Pancreas (tissue), 10 donors: Measurements from ENCODE around the gene ALDOC. TPM values are rescaled to one million over a fixed set of nuclear protein-coding genes. Genes with fewer than 3 reads are reported as not detected.
A peak's percentile ranks its signal among the peaks of the same experiment; 100 is the strongest.

Source experiments
- ATAC-seq, 4 donors: fragments of 200-7000 bp; cut with Tn5 transposase; one replicate each; pipeline versions ENCODE4 v1.8.0 to v1.9.1; 2020; ENCODE audit warnings: mild to moderate bottlenecking in 4 of 4, moderate library complexity in 4 of 4
- DNase-seq, 6 donors: peaks; one replicate each; pipeline ENCODE4 v3.0.0-alpha.2; 2020
- FAIRE-seq: peaks from 2 replicates; lab custom pipeline; 2012; peaks lifted over from hg19 to GRCh38; lab: Jason Lieb, UNC
- H3K27ac ChIP-seq, 4 donors: fragments of 200-600 bp; sonication (generic); 1 replicate in 3 of 4; 2 replicates in 1 of 4; pipeline versions ENCODE4 v1.5.0 to v1.8.0; 2020
- H3K27me3 ChIP-seq, 4 donors: fragments of 200-600 bp; one replicate each; pipeline ENCODE4 v1.8.0; 2021
- H3K36me3 ChIP-seq, 3 donors: fragments of 200-600 bp; sonication (generic) in 1 of 3; one replicate each; pipeline versions ENCODE4 v1.5.0 to v1.8.0; 2020 to 2021
- H3K4me1 ChIP-seq, 3 donors: fragments of 200-600 bp; one replicate each; pipeline ENCODE4 v1.8.0; 2021
- H3K4me3 ChIP-seq, 4 donors: fragments of 200-600 bp; sonication (generic) in 2 of 4; one replicate each; pipeline versions ENCODE4 v1.5.0 to v1.8.0; 2020 to 2021
- H3K9me3 ChIP-seq, 4 donors: fragments of 200-600 bp; one replicate each; pipeline ENCODE4 v1.8.0; 2021
- WGBS, 2 donors: extraction: QIAGEN DNeasy Blood & Tissue Kit; methylation state at CpG; one replicate each; pipeline ENCODE4 v1.1.7; 2013; 5-methylcytosine and 5-hydroxymethylcytosine counted together
- intact Hi-C, 3 donors: fragments of 100-400 bp; cut with DNase I; formaldehyde crosslinking; loops; one replicate each; pipeline versions ENCODE4 v1.11.1 to v1.14.2; 2022
- polyA plus RNA-seq, 2 donors: library from polyadenylated mRNA; stranded (reverse); fragments of 200-250 nt; gene quantifications; one replicate each; pipeline ENCODE4 v1.2.3, GENCODE V29; 2013
- total RNA-seq, 6 donors: library from RNA; stranded (reverse); fragmentation: NEBNext Ultra II Directional in 4 of 6; extraction: Animal tissue kit (Norgen Biotek cat#: 25700) in 4 of 6; gene quantifications; one replicate each; pipeline versions ENCODE4 v1.2.1 to v1.2.4, GENCODE V29; 2021 to 2023
- TF ChIP-seq, protein P1 (sequence below), 4 donors: fragments of 200-600 bp; sonication (generic) in 3 of 4; IDR thresholded peaks; one replicate each; pipeline versions ENCODE4 v1.5.0 to v1.8.0; 2021; ENCODE audit warnings: antibody characterized with exemption in 4 of 4
- donor health status: healthy with polysubstance abuse.
- donor health status: DM: no; HTN: no; CAD: no; lungs with moderate emphysema.
- donor health status: DM: no; HTN: no; CAD: no.
- donor health status: control.
- donor health status: control.
- donor health status: Bipolar disorder and iron deficiency.
- donor health status: DM: yes; HTN: yes; CAD: no.
- donor health status: DM: no; HTN: no; CAD: no.
- donor health status: DM: no; HTN: no; CAD: no.
- donor health status: DM: yes; HTN: yes; CAD: no.

Gene ALDOC
- total and polyA plus RNA-seq, 8 donors = 0.69 to 8.4 (median 2.3) TPM

GRCh38 chr17:28530250-28530649 lies 46.4 kb downstream of the ALDOC start:
- H3K9me3 ChIP-seq = no peaks in the 10 kb centered on the region
- peaks cover 0 to 16% (median 0%) of the 10 kb centered on the region in 3 donors for H3K4me1 ChIP-seq
- FAIRE-seq = no peak
- H3K36me3 ChIP-seq = no peaks in the 10 kb centered on the region
- H3K4me3 ChIP-seq = no peak overlapping the region
- no peaks in the 10 kb centered on the region for H3K27me3 ChIP-seq
- DNase-seq = no peak
- intact Hi-C loops = no loop called here
- no peak overlapping the region for H3K27ac ChIP-seq
- TF ChIP-seq, protein P1, sequence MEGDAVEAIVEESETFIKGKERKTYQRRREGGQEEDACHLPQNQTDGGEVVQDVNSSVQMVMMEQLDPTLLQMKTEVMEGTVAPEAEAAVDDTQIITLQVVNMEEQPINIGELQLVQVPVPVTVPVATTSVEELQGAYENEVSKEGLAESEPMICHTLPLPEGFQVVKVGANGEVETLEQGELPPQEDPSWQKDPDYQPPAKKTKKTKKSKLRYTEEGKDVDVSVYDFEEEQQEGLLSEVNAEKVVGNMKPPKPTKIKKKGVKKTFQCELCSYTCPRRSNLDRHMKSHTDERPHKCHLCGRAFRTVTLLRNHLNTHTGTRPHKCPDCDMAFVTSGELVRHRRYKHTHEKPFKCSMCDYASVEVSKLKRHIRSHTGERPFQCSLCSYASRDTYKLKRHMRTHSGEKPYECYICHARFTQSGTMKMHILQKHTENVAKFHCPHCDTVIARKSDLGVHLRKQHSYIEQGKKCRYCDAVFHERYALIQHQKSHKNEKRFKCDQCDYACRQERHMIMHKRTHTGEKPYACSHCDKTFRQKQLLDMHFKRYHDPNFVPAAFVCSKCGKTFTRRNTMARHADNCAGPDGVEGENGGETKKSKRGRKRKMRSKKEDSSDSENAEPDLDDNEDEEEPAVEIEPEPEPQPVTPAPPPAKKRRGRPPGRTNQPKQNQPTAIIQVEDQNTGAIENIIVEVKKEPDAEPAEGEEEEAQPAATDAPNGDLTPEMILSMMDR (IDR thresholded peaks at IDR 0.05) = no peak
- ATAC-seq = no peak
- 76 to 92% methylated on average over 4 of the region's 4 CpGs for WGBS, 2 donors

DNA sequence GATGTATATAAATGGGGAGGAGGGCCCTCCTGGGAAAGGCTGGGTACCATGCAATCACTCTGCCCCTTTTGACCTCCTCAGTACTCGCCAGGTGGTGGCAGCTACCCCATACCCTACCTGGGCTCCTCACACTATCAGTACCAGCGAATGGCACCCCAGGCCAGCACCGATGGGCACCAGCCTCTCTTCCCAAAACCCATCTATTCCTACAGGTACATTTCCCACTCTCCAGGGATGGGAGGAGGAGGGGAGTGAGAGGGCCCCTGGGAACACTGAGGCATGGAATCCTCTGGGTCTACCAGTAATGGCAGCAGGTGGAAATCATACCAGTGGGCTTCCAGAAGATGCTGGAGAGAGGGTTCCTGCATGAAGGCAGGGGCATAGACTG lies 47.7 kb downstream of the ALDOC start:
- FAIRE-seq = no peak
- TF ChIP-seq, protein P1 (IDR thresholded peaks at IDR 0.05) = no peak
- Histone ChIP-seq H3K9me3 (no peaks in the 10 kb centered on the region), H3K27ac (no peak overlapping the region), H3K36me3 (no peaks in the 10 kb centered on the region), H3K4me3 (no peak overlapping the region), H3K4me1 (peaks cover 0 to 19% (median 2%) of the 10 kb centered on the region in 3 donors), H3K27me3 (no peaks in the 10 kb centered on the region)
- peak in 1 of 6 donors; percentile 21 for DNase-seq
- intact Hi-C loops = no loop called here
- 83 to 92% methylated on average over 3 of the region's 3 CpGs for WGBS, 2 donors
- no peak for ATAC-seq

GRCh38 chr17:28528327-28529012 lies 48.2 kb downstream of the ALDOC start:
- no peaks in the 10 kb centered on the region for H3K36me3 ChIP-seq
- H3K27me3 ChIP-seq = no peaks in the 10 kb centered on the region
- H3K4me3 ChIP-seq = no peak overlapping the region
- no peaks in the 10 kb centered on the region for H3K9me3 ChIP-seq
- intact Hi-C loops = no loop called here
- TF ChIP-seq, protein P1 (IDR thresholded peaks at IDR 0.05) = no peak
- ATAC-seq = no peak
- H3K4me1 ChIP-seq = peaks cover 0 to 19% (median 2%) of the 10 kb centered on the region in 3 donors
- no peak overlapping the region for H3K27ac ChIP-seq
- FAIRE-seq = no peak
- DNase-seq = peak in 1 of 6 donors; percentile 23
- WGBS, 2 donors = 76 to 88% methylated on average over 9 of the region's 9 CpGs

DNA sequence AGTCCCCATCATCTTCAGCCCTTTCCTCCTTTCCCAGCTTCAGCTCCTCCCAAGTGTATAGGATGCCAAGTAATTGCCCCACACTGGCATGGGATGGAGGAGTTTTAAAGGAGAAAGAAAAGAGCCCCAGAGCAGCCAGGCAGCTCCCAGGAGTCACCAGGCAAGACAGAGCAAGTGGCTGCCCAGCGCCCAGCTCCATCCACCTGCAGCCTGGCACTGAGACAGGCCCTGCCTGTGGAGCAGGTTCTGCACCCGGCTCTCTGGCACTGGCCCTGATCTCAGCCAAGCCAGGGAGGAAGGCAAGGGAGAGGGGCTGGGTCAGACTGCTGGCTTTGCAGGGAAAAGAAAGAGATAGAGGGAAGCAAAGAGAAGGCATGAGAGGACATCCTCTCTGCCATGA lies 48.8 kb downstream of the ALDOC start:
- 24 to 30% methylated on average over 2 of the region's 2 CpGs for WGBS, 2 donors
- H3K4me1 ChIP-seq = peaks cover 0 to 19% (median 2%) of the 10 kb centered on the region in 3 donors
- no peaks in the 10 kb centered on the region for H3K9me3 ChIP-seq
- intact Hi-C loops = no loop called here
- H3K27me3 ChIP-seq = no peaks in the 10 kb centered on the region
- DNase-seq (peak; percentile 23 to 72 (median 56)), FAIRE-seq (no peak), ATAC-seq (peak; percentile 62 to 79 (median 71))
- TF ChIP-seq, protein P1 (IDR thresholded peaks at IDR 0.05) = no peak
- H3K27ac ChIP-seq = no peak overlapping the region
- no peak overlapping the region for H3K4me3 ChIP-seq
- no peaks in the 10 kb centered on the region for H3K36me3 ChIP-seq

DNA sequence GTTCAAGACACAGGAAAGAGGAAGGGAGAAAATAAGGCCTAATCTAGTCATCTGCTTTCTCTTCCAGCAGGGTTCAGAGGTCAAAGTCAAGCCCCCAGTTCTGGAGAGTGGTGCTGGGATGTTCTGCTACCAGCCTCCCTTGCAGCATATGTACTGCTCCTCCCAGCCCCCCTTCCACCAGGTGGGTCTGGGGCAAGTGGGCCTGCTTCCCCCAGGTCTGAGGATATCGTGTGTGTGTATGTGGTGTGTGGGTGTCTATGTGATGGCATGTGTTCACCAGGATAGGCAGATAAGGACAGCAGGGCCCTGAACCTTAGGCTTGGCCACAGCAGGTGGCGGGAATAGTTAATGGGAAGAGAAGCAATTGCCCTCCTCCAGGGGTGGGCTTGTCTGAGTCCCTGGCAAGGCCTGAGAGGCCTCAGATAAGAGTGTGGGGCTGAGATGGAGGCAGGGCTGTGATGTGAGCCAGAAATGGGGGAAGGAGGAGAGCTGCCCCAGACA lies 49.5 kb downstream of the ALDOC start:
- H3K9me3 ChIP-seq = no peaks in the 10 kb centered on the region
- TF ChIP-seq, protein P1 (IDR thresholded peaks at IDR 0.05) = no peak
- H3K36me3 ChIP-seq = no peaks in the 10 kb centered on the region
- no peak for ATAC-seq
- H3K27ac ChIP-seq = no peak overlapping the region
- 88 to 91% methylated on average over 2 of the region's 2 CpGs for whole genome bisulfite sequencing, 2 donors
- no peak overlapping the region for H3K4me3 ChIP-seq
- DNase-seq = no peak
- intact Hi-C loops = no loop called here
- peaks cover 0 to 19% (median 2%) of the 10 kb centered on the region in 3 donors for H3K4me1 ChIP-seq
- FAIRE-seq = no peak
- no peaks in the 10 kb centered on the region for H3K27me3 ChIP-seq
